K562 (cell line): Measurements from ENCODE around the gene SCFD1. TPM values are rescaled to one million over a fixed set of nuclear protein-coding genes. Genes with fewer than 3 reads are reported as not detected.

Experiments
- ATAC-seq: fragments of 200-7000 bp; cut with Tn5 transposase; 3 replicates; pipeline ENCODE4 v1.9.1; 2020; ENCODE audit warnings: moderate library complexity
- BruUV-seq: library from RNA; stranded (reverse); fragments of 400-500 nt; replicated peaks from 2 replicates; lab custom pipeline; 2021; lab: Mats Ljungman, UMichigan
- CTCF ChIA-PET: fragments of 300-600 bp; formaldehyde crosslinking; extraction: SDS; loops from one replicate; lab custom pipeline; 2021; ENCODE audit warnings: low intra/inter-chr PET ratio; lab: Yijun Ruan, JAX
- POLR2A ChIA-PET: fragments of 300-600, 350-650 bp; sonication (Branson Sonifier 250); formaldehyde crosslinking; extraction: SDS; loops from one replicate; lab custom pipeline; 2021; ENCODE audit warnings: antibody characterized with exemption, inconsistent platforms; lab: Yijun Ruan, JAX
- DNase-seq, 4 experiments: peaks; one replicate each; pipeline versions ENCODE4 v3.0.0 to v3.0.0-alpha.2; 2011 to 2018; ENCODE audit warnings: low spot score in 3 of 4, mixed read lengths in 3 of 4; ENCODE audit errors: extremely low read depth in 1 of 4
- FAIRE-seq: peaks from 2 replicates; lab custom pipeline; 2011; peaks lifted over from hg19 to GRCh38; lab: Jason Lieb, UNC
- H2AFZ ChIP-seq: 2 replicates; pipeline ENCODE4 v1.6.0; 2011; ENCODE audit warnings: low read depth, low read length, control low read depth, inconsistent platforms
- H3K27ac ChIP-seq: fragments of 200-600 bp; 3 replicates; pipeline ENCODE4 v1.8.0; 2011; ENCODE audit warnings: low read depth, mild to moderate bottlenecking, control low read depth, inconsistent platforms, low read length, moderate library complexity, mixed read lengths; ENCODE audit errors: extremely low read depth
- H3K27me3 ChIP-seq, 2 experiments: fragments of 300-600 bp in 1 of 2; 2 replicates in 1 of 2; 3 replicates in 1 of 2; pipeline versions ENCODE4 v1.6.0 to v1.8.0; 2011; ENCODE audit warnings: inconsistent platforms in 2 of 2, low read length in 2 of 2, mild to moderate bottlenecking in 1 of 2, mixed read lengths in 1 of 2, moderate library complexity in 1 of 2; ENCODE audit not compliant: control insufficient read depth in 2 of 2, insufficient read depth in 2 of 2
- H3K36me3 ChIP-seq: fragments of 300-600 bp; 3 replicates; pipeline ENCODE4 v1.8.0; 2011; ENCODE audit warnings: mild to moderate bottlenecking, low read length, inconsistent platforms; ENCODE audit not compliant: control insufficient read depth, insufficient read depth
- H3K4me1 ChIP-seq, 2 experiments: fragments of 200-600 bp in 1 of 2; replicated peaks in 1 of 2; 2 replicates in 1 of 2; 3 replicates in 1 of 2; pipeline versions ENCODE4 v1.5.1 to v1.8.0; 2011; ENCODE audit warnings: inconsistent platforms in 2 of 2, low read length in 2 of 2, mild to moderate bottlenecking in 1 of 2, mixed read lengths in 1 of 2, moderate library complexity in 1 of 2; ENCODE audit not compliant: control insufficient read depth in 2 of 2, insufficient read depth in 2 of 2
- H3K4me2 ChIP-seq: 2 replicates; pipeline ENCODE4 v1.6.1; 2011; ENCODE audit warnings: low read length, control low read depth, inconsistent platforms, mixed read lengths; ENCODE audit not compliant: insufficient read depth
- H3K4me3 ChIP-seq: fragments of 200-600 bp; sonication (generic), shearing (Covaris generic); 2 replicates; pipeline ENCODE4 v1.5.1; 2016; ENCODE audit warnings: control low read depth, inconsistent platforms
- H3K79me2 ChIP-seq: fragments of 200-600 bp; 3 replicates; pipeline ENCODE4 v1.8.0; 2011; ENCODE audit warnings: low read length, inconsistent platforms; ENCODE audit not compliant: control insufficient read depth, insufficient read depth
- H3K9ac ChIP-seq, 2 experiments: 2 replicates each; pipeline versions ENCODE4 v1.6.0 to v1.6.1; 2011; ENCODE audit warnings: low read depth in 2 of 2, low read length in 2 of 2, control low read depth in 1 of 2, inconsistent platforms in 1 of 2, mild to moderate bottlenecking in 1 of 2, mixed read lengths in 1 of 2; ENCODE audit not compliant: insufficient read depth in 1 of 2
- H3K9me1 ChIP-seq: one replicate; pipeline ENCODE4 v1.6.0; 2011; ENCODE audit warnings: inconsistent platforms, mild to moderate bottlenecking, low read length, moderate library complexity; ENCODE audit not compliant: control insufficient read depth, insufficient read depth
- H3K9me3 ChIP-seq: replicated peaks from 2 replicates; pipeline ENCODE4 v1.5.1; 2011; ENCODE audit warnings: low read depth, low read length, inconsistent platforms; ENCODE audit not compliant: control insufficient read depth, insufficient read depth
- H4K20me1 ChIP-seq: replicated peaks from 2 replicates; pipeline ENCODE4 v1.6.1; 2011; ENCODE audit warnings: low read length, inconsistent platforms, mixed read lengths; ENCODE audit not compliant: control insufficient read depth, insufficient read depth
- DEAF1 ChIP-seq: fragments of 450-650 bp; formaldehyde crosslinking; IDR thresholded peaks from 2 replicates; pipeline ENCODE4 v1.4.0; 2020; ENCODE audit warnings: mild to moderate bottlenecking, moderate library complexity
- FOXM1 ChIP-seq, 2 experiments: fragments of 450-650 bp in 1 of 2; sonication (generic) in 1 of 2; formaldehyde crosslinking in 1 of 2; IDR thresholded peaks; 2 replicates each; pipeline versions ENCODE4 v1.6.1 to v1.9.0; 2017 to 2022; ENCODE audit warnings: low read depth in 2 of 2, mild to moderate bottlenecking in 2 of 2, missing genetic modification reagents in 1 of 2, moderate library complexity in 1 of 2
- MAFF ChIP-seq: IDR thresholded peaks from 2 replicates; pipeline ENCODE4 v1.6.1; 2012; ENCODE audit warnings: low read length, improper control_type of control experiment
- NCOA1 ChIP-seq: fragments of 450-650 bp; IDR thresholded peaks from 2 replicates; pipeline ENCODE4 v1.6.1; 2016; ENCODE audit warnings: low read depth
- SMAD4 ChIP-seq: fragments of 250-450 bp; sonication (Bioruptor Pico); conservative IDR thresholded peaks from 2 replicates; pipeline ENCODE4 v1.8.0; 2021; ENCODE audit warnings: inconsistent platforms, mild to moderate bottlenecking, moderate library complexity
- TGIF2 ChIP-seq: sonication (generic); formaldehyde crosslinking; IDR thresholded peaks from 2 replicates; pipeline ENCODE4 v1.8.1; 2022; ENCODE audit warnings: mild to moderate bottlenecking, missing genetic modification reagents, moderate library complexity
- YY1 ChIP-seq, 3 experiments: IDR thresholded peaks; 2 replicates each; pipeline ENCODE4 v1.6.1; 2011; ENCODE audit warnings: low read length in 2 of 3, mild to moderate bottlenecking in 2 of 3, moderate library complexity in 2 of 3, borderline replicate concordance in 1 of 3, control low read depth in 1 of 3, low read depth in 1 of 3; ENCODE audit not compliant: insufficient read depth in 3 of 3, insufficient replicate concordance in 2 of 3, control insufficient read depth in 1 of 3, insufficient read length in 1 of 3; ENCODE audit errors: extremely low read depth in 1 of 3
- ZNF124 ChIP-seq: sonication (generic); formaldehyde crosslinking; IDR thresholded peaks from 2 replicates; pipeline ENCODE4 v1.8.1; 2022; ENCODE audit warnings: missing genetic modification reagents
- ZNF518B ChIP-seq: fragments of 250-450 bp; sonication (Bioruptor Pico); IDR thresholded peaks from 2 replicates; pipeline ENCODE4 v1.5.0; 2021; ENCODE audit warnings: mild to moderate bottlenecking, moderate library complexity
- WGBS: fragments of 100-300 bp; shearing (Covaris generic); methylation state at CpG from one replicate; pipeline ENCODE4 v1.1.6; 2016; ENCODE audit warnings: low coverage, mixed read lengths; ENCODE audit not compliant: insufficient coverage; ENCODE audit errors: missing lambda C conversion rate; 5-methylcytosine and 5-hydroxymethylcytosine counted together
- in situ Hi-C: fragments of 300-500 bp; cut with MboI; formaldehyde crosslinking; loops from 4 replicates; pipeline ENCODE4 v1.15.0; 2018; ENCODE audit warnings: inconsistent platforms, mixed read lengths
- intact Hi-C: fragments of 100-400 bp; cut with micrococcal nuclease; formaldehyde crosslinking; loops from 2 replicates; pipeline ENCODE4 v1.14.2; 2022
- polyA plus RNA-seq, 8 experiments: library from polyadenylated mRNA; depleted of rRNA in 4 of 8; stranded (reverse) in 5 of 8; unstranded in 3 of 8; fragments of >200 nt; fragmentation: Nextera tagmentation in 2 of 8; fragmentation: Illumina TruSeq in 1 of 8; extraction: Ambion mirVana in 2 of 8; extraction: Trizol in 1 of 8; gene quantifications; 2 replicates each; pipeline versions ENCODE4 v1.2.1 to v1.2.3, GENCODE V29; 2011 to 2014; ENCODE audit warnings: inconsistent platforms in 1 of 8, missing spikeins in 1 of 8
- total RNA-seq, 7 experiments: library from RNA; depleted of rRNA in 6 of 7; stranded (reverse); fragments of >200 nt in 6 of 7; fragmentation: Illumina TruSeq in 2 of 7; extraction: Trizol in 2 of 7; gene quantifications; 2 replicates each; pipeline versions ENCODE4 v1.2.1 to v1.2.3, GENCODE V29; 2011 to 2021; ENCODE audit warnings: low replicate concordance in 1 of 7
- TF ChIP-seq, protein P1 (sequence below): fragments of 250-450 bp; sonication (Bioruptor Pico); IDR thresholded peaks from 2 replicates; pipeline ENCODE4 v1.8.0; 2022; ENCODE audit warnings: inconsistent platforms
- TF ChIP-seq, protein P2 (sequence below): fragments of 250-450 bp; sonication (Bioruptor Pico); IDR thresholded peaks from 2 replicates; pipeline ENCODE4 v1.5.0; 2021; ENCODE audit warnings: mild to moderate bottlenecking, borderline replicate concordance

Gene SCFD1
- total and polyA plus RNA-seq, 9 of the 15 experiments (the other 6 are each of a cell fraction or from before 2014, with no cell fraction given) = 48.9 to 112 (median 75.2) TPM

DNA sequence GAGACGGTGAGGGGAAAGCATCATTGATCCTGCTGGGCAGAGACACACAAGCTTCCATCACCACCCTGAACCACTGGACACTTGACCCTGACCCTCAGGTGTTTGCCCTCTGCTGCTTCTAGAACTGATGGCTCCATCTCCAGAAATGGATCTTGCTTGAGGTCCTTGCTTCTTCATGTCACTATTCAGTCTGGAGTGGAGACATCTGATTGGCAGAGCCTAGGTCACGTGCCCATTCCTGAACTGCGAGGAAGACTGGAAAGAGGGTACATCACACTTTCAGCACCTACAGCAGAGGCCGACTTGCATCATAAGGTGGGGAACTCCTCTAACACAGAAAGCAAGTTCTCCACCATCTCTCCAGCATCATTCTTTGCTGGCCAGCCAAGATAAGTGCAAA is 145.5 kb downstream of the SCFD1 start (continued):
- TF ChIP-seq NCOA1 (no peak), DEAF1 (CRISPR knock-in tag) (no peak), ZNF124 (no peak), MAFF (no peak), ZNF518B (CRISPR knock-in tag) (no peak)

DNA sequence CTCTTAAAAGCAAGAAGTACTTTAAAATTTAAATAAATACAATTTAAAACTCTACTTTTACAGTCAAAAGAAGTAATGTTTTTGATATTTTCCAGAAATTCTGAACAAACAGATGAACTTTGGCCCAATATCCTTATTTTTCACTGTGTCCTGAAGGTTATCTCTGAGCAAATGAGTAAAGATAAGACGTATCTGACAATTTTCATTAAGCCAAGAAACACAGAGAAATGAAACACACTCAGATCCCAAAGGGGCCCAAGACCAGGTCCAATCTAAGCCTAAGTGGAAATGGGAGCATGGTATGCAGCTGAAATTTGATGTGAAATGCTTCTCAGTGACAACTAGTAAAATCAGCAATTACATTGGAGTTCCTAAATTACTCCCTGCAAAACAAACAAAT is 146.7 kb downstream of the SCFD1 start:
- no TSS peak for BruUV-seq
- FAIRE-seq = no peak
- in situ Hi-C loops = no loop called here
- Histone ChIP-seq H3K27me3 (peaks cover 0 to 8% of the 10 kb centered on the region in 2 experiments; a peak in 1 of 5 replicates), H3K9me3 (no peaks in the 10 kb centered on the region), H3K4me2 (no peak overlapping the region), H3K27ac (no peak overlapping the region), H2AFZ (no peak overlapping the region), H3K4me1 (no peaks in the 10 kb centered on the region), H3K4me3 (no peak overlapping the region), H3K36me3 (no peaks in the 10 kb centered on the region), H3K79me2 (no peaks in the 10 kb centered on the region), H4K20me1 (no peaks in the 10 kb centered on the region), H3K9ac (no peak overlapping the region), H3K9me1 (no peaks in the 10 kb centered on the region)
- ATAC-seq = no peak
- 18% methylated on average over 1 of the region's 1 CpG for WGBS
- CTCF ChIA-PET = no interaction called here
- POLR2A ChIA-PET = no interaction called here
- no peak for DNase-seq
- intact Hi-C loops = no loop called here
- TF ChIP-seq, protein P1, sequence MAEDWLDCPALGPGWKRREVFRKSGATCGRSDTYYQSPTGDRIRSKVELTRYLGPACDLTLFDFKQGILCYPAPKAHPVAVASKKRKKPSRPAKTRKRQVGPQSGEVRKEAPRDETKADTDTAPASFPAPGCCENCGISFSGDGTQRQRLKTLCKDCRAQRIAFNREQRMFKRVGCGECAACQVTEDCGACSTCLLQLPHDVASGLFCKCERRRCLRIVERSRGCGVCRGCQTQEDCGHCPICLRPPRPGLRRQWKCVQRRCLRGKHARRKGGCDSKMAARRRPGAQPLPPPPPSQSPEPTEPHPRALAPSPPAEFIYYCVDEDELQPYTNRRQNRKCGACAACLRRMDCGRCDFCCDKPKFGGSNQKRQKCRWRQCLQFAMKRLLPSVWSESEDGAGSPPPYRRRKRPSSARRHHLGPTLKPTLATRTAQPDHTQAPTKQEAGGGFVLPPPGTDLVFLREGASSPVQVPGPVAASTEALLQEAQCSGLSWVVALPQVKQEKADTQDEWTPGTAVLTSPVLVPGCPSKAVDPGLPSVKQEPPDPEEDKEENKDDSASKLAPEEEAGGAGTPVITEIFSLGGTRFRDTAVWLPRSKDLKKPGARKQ (CRISPR knock-in tag) = no peak
- TF ChIP-seq, protein P2, sequence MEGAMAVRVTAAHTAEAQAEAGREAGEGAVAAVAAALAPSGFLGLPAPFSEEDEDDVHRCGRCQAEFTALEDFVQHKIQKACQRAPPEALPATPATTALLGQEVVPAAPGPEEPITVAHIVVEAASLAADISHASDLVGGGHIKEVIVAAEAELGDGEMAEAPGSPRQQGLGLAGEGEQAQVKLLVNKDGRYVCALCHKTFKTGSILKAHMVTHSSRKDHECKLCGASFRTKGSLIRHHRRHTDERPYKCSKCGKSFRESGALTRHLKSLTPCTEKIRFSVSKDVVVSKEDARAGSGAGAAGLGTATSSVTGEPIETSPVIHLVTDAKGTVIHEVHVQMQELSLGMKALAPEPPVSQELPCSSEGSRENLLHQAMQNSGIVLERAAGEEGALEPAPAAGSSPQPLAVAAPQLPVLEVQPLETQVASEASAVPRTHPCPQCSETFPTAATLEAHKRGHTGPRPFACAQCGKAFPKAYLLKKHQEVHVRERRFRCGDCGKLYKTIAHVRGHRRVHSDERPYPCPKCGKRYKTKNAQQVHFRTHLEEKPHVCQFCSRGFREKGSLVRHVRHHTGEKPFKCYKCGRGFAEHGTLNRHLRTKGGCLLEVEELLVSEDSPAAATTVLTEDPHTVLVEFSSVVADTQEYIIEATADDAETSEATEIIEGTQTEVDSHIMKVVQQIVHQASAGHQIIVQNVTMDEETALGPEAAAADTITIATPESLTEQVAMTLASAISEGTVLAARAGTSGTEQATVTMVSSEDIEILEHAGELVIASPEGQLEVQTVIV (CRISPR knock-in tag) = no peak
- TF ChIP-seq TGIF2 (CRISPR knock-in tag) (no peak), SMAD4 (no peak), YY1 (IDR thresholded peaks at IDR 0.05; ENCODE audit: borderline replicate concordance in 1 of 3, control insufficient read depth in 1 of 3, extremely low read depth in 1 of 3, insufficient read depth in 3 of 3, insufficient read length in 1 of 3, insufficient replicate concordance in 2 of 3, low read depth in 1 of 3, low read length in 2 of 3) (no peak), FOXM1 (IDR thresholded peaks at IDR 0.05; ENCODE audit: low read depth) (no peak), FOXM1 (CRISPR knock-in tag; IDR thresholded peaks at IDR 0.05; ENCODE audit: low read depth) (no peak)
